H1 (cell line): ENCODE measurements around the gene VASN. TPM values are rescaled to one million over a fixed set of nuclear protein-coding genes. Genes with fewer than 3 reads are reported as not detected.

Experiments used
- JUN ChIP-seq: IDR thresholded peaks from 2 replicates; pipeline ENCODE4 v1.6.1; 2011; ENCODE audit warnings: low read depth, mild to moderate bottlenecking, improper control_type of control experiment, low read length
- NRF1 ChIP-seq: IDR thresholded peaks from 2 replicates; pipeline ENCODE4 v1.6.1; 2011; ENCODE audit warnings: mild to moderate bottlenecking, low read depth, low read length, improper control_type of control experiment
- polyA plus RNA-seq, 7 experiments: library from polyadenylated mRNA; depleted of rRNA in 3 of 7; stranded (reverse) in 5 of 7; unstranded in 2 of 7; fragments of >200 nt in 5 of 7; fragments of 200-250 nt in 2 of 7; gene quantifications; 1 replicate in 5 of 7; 2 replicates in 1 of 7; 4 replicates in 1 of 7; pipeline versions ENCODE4 v1.2.1 to v1.2.3, GENCODE V29; 2011 to 2013; ENCODE audit warnings: missing spikeins in 2 of 7, mixed read lengths in 2 of 7
- total RNA-seq: library from RNA; stranded (reverse); fragmentation: NEBNext Ultra II Directional; extraction: Animal tissue kit (Norgen Biotek cat#: 25700); gene quantifications from 2 replicates; pipeline ENCODE4 v1.2.1, GENCODE V29; 2021

VASN gene
- total and polyA plus RNA-seq, 2 of the 8 experiments (the other 6 are each of a cell fraction or from before 2014, with no cell fraction given): 9.6 to 11.3 TPM

DNA sequence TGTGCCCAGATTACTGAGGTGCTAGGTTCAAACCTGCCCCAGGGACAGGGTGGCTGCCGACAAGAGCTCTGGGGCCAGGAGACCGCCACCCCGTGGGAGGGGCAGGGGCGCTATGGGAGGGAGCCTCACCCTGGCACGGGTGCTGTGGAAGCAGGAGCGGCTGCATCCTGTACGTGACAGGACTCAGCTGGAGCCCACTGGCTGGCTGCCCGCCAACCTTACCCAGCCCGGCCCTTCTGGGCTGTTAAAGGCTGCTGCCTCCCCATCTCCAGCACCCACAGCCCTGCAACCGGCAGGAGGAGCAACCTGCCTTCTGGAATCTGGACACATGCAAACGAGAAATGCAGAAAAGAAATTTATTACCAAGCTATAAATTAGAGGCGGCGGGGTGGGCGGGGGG, 31.7 kb upstream of the VASN start (continued):
- TF ChIP-seq JUN: no peak
- TF ChIP-seq NRF1: no peak
